GM19239 (cell line): ENCODE measurements around the gene CIAO3.

Experiments
- DNase-seq: peaks from one replicate; pipeline ENCODE4 v3.0.0; 2011; ENCODE audit warnings: low spot score; ENCODE audit not compliant: insufficient read length
- FAIRE-seq: peaks from 2 replicates; lab custom pipeline; 2011; peaks lifted over from hg19 to GRCh38; lab: Jason Lieb, UNC

Gene CIAO3

GRCh38 chr16:740764-741505, at the start of gene CIAO3:
Gene CIAO3 (minus strand): TSS chr16:740997. CDS start chr16:740985, 12 bp downstream.
- DNase-seq: peak; percentile 98
- FAIRE-seq: no peak

DNA sequence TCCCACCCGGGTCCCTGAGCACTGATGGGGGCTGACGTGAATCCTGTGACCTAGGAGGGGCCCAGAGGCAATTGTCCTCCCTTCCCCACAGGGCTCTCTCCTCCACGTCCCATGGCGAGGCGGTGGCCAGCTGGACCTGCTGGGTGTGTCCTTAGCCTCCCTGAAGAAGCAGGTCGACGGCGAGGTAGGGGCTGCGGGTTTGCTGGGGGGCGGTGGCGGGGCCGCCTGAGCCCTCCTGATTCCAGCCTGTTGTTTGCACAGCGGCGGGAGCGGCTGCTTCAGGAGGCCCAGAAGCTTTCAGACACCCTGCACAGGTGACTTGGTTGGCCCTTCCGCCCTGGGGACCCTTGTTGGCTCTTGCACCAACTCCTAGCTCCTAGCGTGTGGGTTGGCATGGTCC, 49.3 kb upstream of the CIAO3 start:
- no peak for DNase-seq
- no peak for FAIRE-seq

- FAIRE-seq: no peak
Observed at GRCh38 chr16:789191-789850, 48.5 kb upstream of the CIAO3 start.

DNA sequence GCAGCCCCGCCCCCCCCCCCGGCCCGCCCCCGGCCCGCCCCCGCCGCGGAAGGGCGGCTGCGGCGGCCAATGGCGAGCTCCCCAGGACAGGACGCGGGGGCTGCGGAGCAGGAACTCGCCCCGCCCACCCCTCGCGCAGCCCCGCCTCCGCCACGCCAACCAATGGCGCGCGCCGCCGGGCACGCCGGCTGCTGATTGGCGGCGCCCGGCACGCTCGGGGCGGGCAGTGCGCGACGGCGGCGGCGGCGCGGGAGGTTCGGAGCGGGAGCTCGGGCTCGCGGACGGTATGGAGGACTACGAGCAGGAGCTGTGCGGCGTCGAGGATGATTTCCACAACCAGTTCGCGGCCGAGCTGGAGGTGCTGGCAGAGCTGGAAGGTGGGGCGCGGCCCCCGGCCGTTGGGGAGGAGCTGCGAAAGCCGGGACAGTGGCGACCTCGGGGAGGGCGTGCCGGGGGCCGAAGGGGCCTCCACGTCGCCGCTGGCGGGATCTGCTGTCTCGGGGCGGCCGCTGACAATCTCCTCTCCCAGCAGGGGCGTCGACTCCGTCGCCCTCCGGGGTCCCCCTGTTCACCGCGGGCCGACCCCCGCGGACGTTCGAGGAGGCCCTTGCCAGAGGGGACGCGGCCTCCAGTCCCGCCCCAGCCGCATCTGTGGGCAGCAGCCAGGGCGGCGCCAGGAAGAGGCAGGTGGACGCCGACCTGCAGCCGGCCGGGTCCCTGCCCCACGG, 47.8 kb upstream of the CIAO3 start, which contains the start of gene CHTF18:
TSS of gene CHTF18 (plus strand) at position 222 of the 728 bp plus-strand sequence. CDS start at position 287, 65 bp downstream.
- FAIRE-seq (peak; percentile 70), DNase-seq (peak; percentile 100)

More at GRCh38 chr16:789191-789850, 48.5 kb upstream of the CIAO3 start:
- DNase-seq: no peak

- FAIRE-seq (no peak), DNase-seq (no peak)
Observed at GRCh38 chr16:787978-788398, 47.2 kb upstream of the CIAO3 start, which contains the start of gene RPUSD1. Gene RPUSD1 (minus strand): TSS chr16:788381. CDS start chr16:787737, 644 bp downstream.

- FAIRE-seq: no peak
- DNase-seq: no peak
Observed at GRCh38 chr16:787321-787966, 46.6 kb upstream of the CIAO3 start.

GRCh38 chr16:785563-786535, 45.1 kb upstream of the CIAO3 start:
- FAIRE-seq: peak; percentile 28
- no peak for DNase-seq

GRCh38 chr16:784431-784830, 43.6 kb upstream of the CIAO3 start:
- FAIRE-seq: no peak
- no peak for DNase-seq

- FAIRE-seq (no peak), DNase-seq (no peak)
Observed at GRCh38 chr16:783404-784161, 42.8 kb upstream of the CIAO3 start.

GRCh38 chr16:782766-783403, 42.1 kb upstream of the CIAO3 start:
- no peak for DNase-seq
- FAIRE-seq: no peak

GRCh38 chr16:782258-782657, 41.5 kb upstream of the CIAO3 start:
- FAIRE-seq (no peak), DNase-seq (no peak)

GRCh38 chr16:781346-782010, 40.7 kb upstream of the CIAO3 start:
- FAIRE-seq (no peak), DNase-seq (no peak)

DNA sequence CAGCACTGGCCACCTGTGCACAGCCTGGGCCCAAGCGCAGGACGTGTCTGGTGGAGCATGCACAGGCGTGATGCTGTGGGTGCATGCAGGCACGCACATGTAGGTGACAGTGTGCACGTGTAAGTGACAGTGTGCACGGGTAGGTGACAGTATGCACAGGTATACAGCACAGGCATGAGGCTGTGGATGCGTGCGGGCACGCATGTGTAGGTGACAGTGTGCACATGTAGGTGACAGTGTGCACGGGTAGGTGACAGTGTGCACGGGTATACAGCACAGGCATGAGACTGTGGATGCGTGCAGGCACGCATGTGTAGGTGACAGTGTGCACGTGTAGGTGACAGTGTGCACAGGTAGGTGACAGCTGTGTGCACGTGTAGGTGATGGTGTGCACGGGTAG, 39.5 kb upstream of the CIAO3 start:
- FAIRE-seq: no peak
- no peak for DNase-seq

GRCh38 chr16:779561-779960, 38.8 kb upstream of the CIAO3 start:
- FAIRE-seq: no peak
- DNase-seq: no peak

DNA sequence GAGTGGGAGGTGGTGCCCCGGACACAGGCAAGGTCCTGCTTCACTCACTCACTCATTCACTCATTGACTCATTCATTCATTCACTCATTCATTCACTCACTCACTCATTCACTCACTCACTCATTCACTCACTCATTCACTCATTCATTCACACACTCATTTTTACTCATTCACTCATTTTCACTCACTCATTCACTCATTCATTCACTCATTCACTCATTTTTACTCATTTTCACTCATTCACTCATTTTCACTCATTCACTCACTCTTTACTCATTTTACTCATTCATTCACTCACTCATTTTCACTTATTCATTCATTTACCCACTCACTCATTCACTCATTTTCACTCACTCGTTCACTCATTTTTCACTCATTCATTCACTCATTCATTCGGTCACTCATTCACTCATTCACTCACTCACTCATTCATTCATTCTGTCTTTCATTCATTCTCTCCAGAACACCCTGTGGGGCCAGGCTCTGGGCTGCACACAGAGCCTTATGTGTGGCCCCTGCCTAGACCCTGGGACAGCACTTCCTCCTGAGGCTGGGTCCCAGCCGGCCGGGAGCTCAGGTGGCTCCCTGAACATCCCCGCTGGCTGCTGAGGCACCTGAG, 38.2 kb upstream of the CIAO3 start:
- no peak for DNase-seq
- FAIRE-seq: no peak

- DNase-seq (no peak), FAIRE-seq (no peak)
Observed at GRCh38 chr16:778447-778846, 37.6 kb upstream of the CIAO3 start.

- DNase-seq: no peak
- no peak for FAIRE-seq
Observed at GRCh38 chr16:777826-778225, 37.0 kb upstream of the CIAO3 start.
